Measurements from ENCODE around the gene H2AZ2.

The H2AZ2 gene

GRCh38 chr7:44889086-44889781 lies 41.3 kb upstream of the H2AZ2 start:
- Histone ChIP-seq H3K27me3 (replicated peaks in 2 of 5; ENCODE audit: control insufficient read depth in 4 of 5, insufficient read depth in 5 of 5, low read length in 4 of 5) (no peaks in the 10 kb centered on the region), H3K4me3 (ENCODE audit: control insufficient read depth in 1 of 7, extremely low read depth in 1 of 7, insufficient read depth in 4 of 7, low read depth in 2 of 7, low read length in 6 of 7) (no peak overlapping the region), H3K27ac (ENCODE audit: insufficient read depth in 1 of 2, low read depth in 1 of 2, low read length in 2 of 2, poor library complexity in 1 of 2, severe bottlenecking in 2 of 2) (no peak overlapping the region), H3K4me1 (ENCODE audit: control extremely low read depth in 1 of 4, control insufficient read depth in 4 of 4, insufficient read depth in 4 of 4, low read length in 3 of 4) (peaks cover 4 to 20% (median 17%) of the 10 kb centered on the region in 4 experiments), H3K9me3 (ENCODE audit: control extremely low read depth in 1 of 5, control insufficient read depth in 4 of 5, insufficient read depth in 2 of 5, low read depth in 1 of 5, low read length in 4 of 5) (no peaks in the 10 kb centered on the region), H3K36me3 (ENCODE audit: control insufficient read depth in 4 of 4, insufficient read depth in 4 of 4, low read length in 3 of 4) (no peaks in the 10 kb centered on the region)
- DNase-seq, result no peak
- 86% methylated on average over 2 of the region's 5 CpGs for WGBS (ENCODE audit: insufficient coverage)
- POLR2A ChIA-PET, result no interaction called here
- CTCF ChIA-PET, result interaction anchor here (0.5 kb wide), 1 partner anchor 13 kb away, joined by 3 read pairs; no protein-coding TSS in a partner anchor

DNA sequence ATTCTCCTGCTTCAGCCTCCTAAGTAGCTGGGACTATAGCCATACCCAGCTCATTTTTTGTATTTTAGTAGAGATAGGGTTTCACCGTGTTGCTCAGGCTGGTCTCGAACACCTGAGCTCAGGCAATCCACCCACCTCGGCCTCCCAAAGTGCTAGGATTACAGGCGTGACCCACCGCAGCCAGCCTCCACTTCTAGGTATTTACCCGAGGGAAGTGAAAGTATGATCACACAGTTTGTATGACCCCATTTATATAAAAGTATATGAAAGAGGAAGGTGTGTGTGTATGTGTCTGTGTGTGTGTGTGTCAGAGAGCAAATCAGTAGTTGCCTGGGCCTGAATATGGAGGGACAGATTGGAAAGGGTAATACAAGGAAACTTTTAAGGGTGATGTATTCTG lies 39.4 kb upstream of the H2AZ2 start:
- Histone ChIP-seq H3K4me1 (ENCODE audit: control extremely low read depth in 1 of 4, control insufficient read depth in 4 of 4, insufficient read depth in 4 of 4, low read length in 3 of 4) (peaks cover 17 to 39% (median 29%) of the 10 kb centered on the region in 4 experiments), H3K27ac (ENCODE audit: insufficient read depth in 1 of 2, low read depth in 1 of 2, low read length in 2 of 2, poor library complexity in 1 of 2, severe bottlenecking in 2 of 2) (peak overlapping the region in 1 of 2 experiments; percentile 99), H3K36me3 (ENCODE audit: control insufficient read depth in 4 of 4, insufficient read depth in 4 of 4, low read length in 3 of 4) (peaks cover 2 to 14% (median 6%) of the 10 kb centered on the region in 4 experiments), H3K4me3 (ENCODE audit: control insufficient read depth in 1 of 7, extremely low read depth in 1 of 7, insufficient read depth in 4 of 7, low read depth in 2 of 7, low read length in 6 of 7) (no peak overlapping the region), H3K27me3 (replicated peaks in 2 of 5; ENCODE audit: control insufficient read depth in 4 of 5, insufficient read depth in 5 of 5, low read length in 4 of 5) (no peaks in the 10 kb centered on the region), H3K9me3 (ENCODE audit: control extremely low read depth in 1 of 5, control insufficient read depth in 4 of 5, insufficient read depth in 2 of 5, low read depth in 1 of 5, low read length in 4 of 5) (no peaks in the 10 kb centered on the region)
- ChIA-PET POLR2A (no interaction called here), CTCF (interaction anchor here (1.5 kb wide), 1 partner anchor 37 kb away, joined by 3 read pairs; no protein-coding TSS in a partner anchor)
- peak in 2 of 3 donors; percentile 25 to 46 for DNase-seq
- 100% methylated on average over 5 of the region's 6 CpGs for WGBS (ENCODE audit: insufficient coverage)

DNA sequence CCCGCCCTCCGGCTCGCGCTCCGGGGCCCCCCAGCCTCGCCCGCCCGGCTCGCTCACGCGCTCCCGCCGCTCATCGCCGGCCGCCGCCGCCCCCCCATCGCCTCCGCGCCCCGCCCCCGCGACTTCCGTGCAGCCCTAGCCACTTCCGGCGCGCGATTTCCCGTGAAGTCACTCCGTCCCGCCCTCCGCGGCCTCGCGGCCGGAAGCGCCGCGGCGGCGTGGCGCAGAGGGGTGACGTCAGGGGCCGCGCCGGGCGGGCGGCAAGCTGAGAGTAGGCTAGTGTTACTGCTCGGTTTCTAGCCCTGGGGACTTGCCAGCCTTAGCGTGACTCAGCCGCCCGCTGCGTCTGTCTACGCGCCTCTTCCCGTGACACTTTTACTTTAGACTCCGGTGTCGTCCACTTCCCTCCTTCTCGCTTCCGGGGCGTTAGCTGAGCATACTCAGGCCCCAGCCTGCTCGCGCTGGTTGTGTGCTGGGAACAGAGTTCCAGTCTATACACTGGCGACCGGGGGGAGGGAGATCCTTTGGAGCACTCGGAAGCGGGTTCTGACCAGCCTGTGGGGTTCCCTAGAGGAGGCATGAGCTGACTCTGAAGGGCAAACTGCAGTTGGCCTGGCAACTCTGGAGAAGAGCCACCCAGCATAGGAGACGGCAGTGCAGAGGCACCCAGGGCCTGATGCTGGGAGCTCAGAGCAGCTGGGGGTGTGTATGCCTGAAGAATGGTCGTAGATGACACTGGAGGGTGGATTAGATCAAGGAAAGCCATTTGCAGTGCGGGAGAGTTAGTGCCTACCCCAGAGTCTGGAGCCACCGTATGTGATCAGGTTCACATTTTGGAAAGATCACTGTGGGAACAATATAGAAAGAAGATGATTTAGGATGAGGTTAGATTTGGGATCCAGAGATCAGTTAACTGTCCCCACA lies 37.8 kb upstream of the H2AZ2 start, which contains the start of gene PURB:
TSS of gene PURB (minus strand) at position 137 of the 924 bp plus-strand sequence. CDS start 182 bp downstream, outside the sequence.
- peaks cover 33 to 55% (median 44%) of the 10 kb centered on the region in 4 experiments for H3K4me1 ChIP-seq (ENCODE audit: control extremely low read depth in 1 of 4, control insufficient read depth in 4 of 4, insufficient read depth in 4 of 4, low read length in 3 of 4)
- H3K27me3 ChIP-seq (replicated peaks in 2 of 5; ENCODE audit: control insufficient read depth in 4 of 5, insufficient read depth in 5 of 5, low read length in 4 of 5), result no peaks in the 10 kb centered on the region
- DNase-seq, result peak; percentile 97 to 99 (median 99)
- 2% methylated on average over 68 of the region's 72 CpGs for WGBS (ENCODE audit: insufficient coverage)
- H3K4me3 ChIP-seq (ENCODE audit: control insufficient read depth in 1 of 7, extremely low read depth in 1 of 7, insufficient read depth in 4 of 7, low read depth in 2 of 7, low read length in 6 of 7), result peak within 1 kb of the TSS; percentile 76 to 96 (median 89)
- H3K27ac ChIP-seq (ENCODE audit: insufficient read depth in 1 of 2, low read depth in 1 of 2, low read length in 2 of 2, poor library complexity in 1 of 2, severe bottlenecking in 2 of 2), result peak within 1 kb of the TSS; percentile 97 to 99
- no peaks in the 10 kb centered on the region for H3K9me3 ChIP-seq (ENCODE audit: control extremely low read depth in 1 of 5, control insufficient read depth in 4 of 5, insufficient read depth in 2 of 5, low read depth in 1 of 5, low read length in 4 of 5)
- CTCF ChIA-PET, result interaction anchor here (0.9 to 2.0 kb wide), 11 partner anchors 9 to 92 kb away, joined by 3 to 4 read pairs (median 3); partner anchors contain the start of gene H2AZ2
- POLR2A ChIA-PET, result interaction anchor here (0.6 to 2.7 kb wide), 9 partner anchors 12 to 309 kb away, joined by 3 to 22 read pairs (median 5); partner anchors contain the start of genes H2AZ2 and TBRG4
- H3K36me3 ChIP-seq (ENCODE audit: control insufficient read depth in 4 of 4, insufficient read depth in 4 of 4, low read length in 3 of 4), result peaks cover 2 to 14% (median 6%) of the 10 kb centered on the region in 4 experiments

DNA sequence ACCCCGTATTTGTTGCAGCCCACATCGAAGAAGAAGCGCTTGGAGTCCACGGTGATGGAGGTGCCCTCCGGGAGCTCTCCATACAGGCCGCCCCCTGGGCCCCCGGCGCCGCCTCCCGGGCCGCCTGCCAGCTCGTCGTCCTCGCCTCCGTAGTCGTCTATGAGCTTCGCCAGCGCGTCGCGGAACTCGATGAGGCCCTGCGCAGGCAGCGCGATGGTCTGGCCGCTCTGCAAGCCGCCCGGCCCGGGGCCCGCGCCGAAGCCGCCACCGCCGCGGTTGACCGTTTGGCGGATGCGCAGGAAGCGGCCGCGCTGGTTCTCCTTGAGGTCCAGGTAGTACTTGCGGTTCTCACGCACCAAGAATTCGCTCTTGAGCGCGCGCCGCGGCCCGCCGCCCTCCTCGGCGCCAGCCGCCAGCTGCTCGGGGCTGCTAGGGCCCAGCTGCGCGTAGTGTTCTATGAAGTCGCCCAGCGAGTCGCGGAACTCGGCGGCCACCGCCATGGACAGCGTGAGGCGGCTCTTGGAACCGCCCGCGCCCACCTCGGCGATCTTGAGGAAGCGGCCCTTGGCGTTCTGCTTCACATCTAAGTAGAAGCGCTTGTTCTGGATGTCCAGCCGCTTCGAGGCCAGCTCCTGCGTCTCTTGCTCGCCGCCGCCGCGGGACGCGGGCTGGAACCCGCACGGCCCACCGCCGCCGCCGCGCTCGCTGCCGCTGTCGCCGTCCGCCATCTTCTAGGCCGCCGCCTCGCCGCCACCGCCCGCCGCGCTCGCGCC lies 36.9 kb upstream of the H2AZ2 start:
- peak; percentile 56 to 76 (median 71) for DNase-seq
- Histone ChIP-seq H3K27ac (ENCODE audit: insufficient read depth in 1 of 2, low read depth in 1 of 2, low read length in 2 of 2, poor library complexity in 1 of 2, severe bottlenecking in 2 of 2) (peak overlapping the region; percentile 84 to 94), H3K4me1 (ENCODE audit: control extremely low read depth in 1 of 4, control insufficient read depth in 4 of 4, insufficient read depth in 4 of 4, low read length in 3 of 4) (peaks cover 39 to 64% (median 52%) of the 10 kb centered on the region in 4 experiments), H3K36me3 (ENCODE audit: control insufficient read depth in 4 of 4, insufficient read depth in 4 of 4, low read length in 3 of 4) (peaks cover 4 to 19% (median 6%) of the 10 kb centered on the region in 4 experiments), H3K27me3 (replicated peaks in 2 of 5; ENCODE audit: control insufficient read depth in 4 of 5, insufficient read depth in 5 of 5, low read length in 4 of 5) (no peaks in the 10 kb centered on the region), H3K4me3 (ENCODE audit: control insufficient read depth in 1 of 7, extremely low read depth in 1 of 7, insufficient read depth in 4 of 7, low read depth in 2 of 7, low read length in 6 of 7) (peak overlapping the region; percentile 76 to 96 (median 88)), H3K9me3 (ENCODE audit: control extremely low read depth in 1 of 5, control insufficient read depth in 4 of 5, insufficient read depth in 2 of 5, low read depth in 1 of 5, low read length in 4 of 5) (no peaks in the 10 kb centered on the region)
- CTCF ChIA-PET, result interaction anchor here (1.0 to 2.0 kb wide), 9 partner anchors 9 to 93 kb away, joined by 3 to 6 read pairs (median 3); partner anchors contain the start of gene H2AZ2
- WGBS (ENCODE audit: insufficient coverage), result 0% methylated on average over 106 of the region's 107 CpGs
- POLR2A ChIA-PET, result interaction anchor here (0.7 to 2.7 kb wide), 8 partner anchors 11 to 227 kb away, joined by 3 to 22 read pairs (median 6); partner anchors contain the start of genes H2AZ2 and TBRG4

DNA sequence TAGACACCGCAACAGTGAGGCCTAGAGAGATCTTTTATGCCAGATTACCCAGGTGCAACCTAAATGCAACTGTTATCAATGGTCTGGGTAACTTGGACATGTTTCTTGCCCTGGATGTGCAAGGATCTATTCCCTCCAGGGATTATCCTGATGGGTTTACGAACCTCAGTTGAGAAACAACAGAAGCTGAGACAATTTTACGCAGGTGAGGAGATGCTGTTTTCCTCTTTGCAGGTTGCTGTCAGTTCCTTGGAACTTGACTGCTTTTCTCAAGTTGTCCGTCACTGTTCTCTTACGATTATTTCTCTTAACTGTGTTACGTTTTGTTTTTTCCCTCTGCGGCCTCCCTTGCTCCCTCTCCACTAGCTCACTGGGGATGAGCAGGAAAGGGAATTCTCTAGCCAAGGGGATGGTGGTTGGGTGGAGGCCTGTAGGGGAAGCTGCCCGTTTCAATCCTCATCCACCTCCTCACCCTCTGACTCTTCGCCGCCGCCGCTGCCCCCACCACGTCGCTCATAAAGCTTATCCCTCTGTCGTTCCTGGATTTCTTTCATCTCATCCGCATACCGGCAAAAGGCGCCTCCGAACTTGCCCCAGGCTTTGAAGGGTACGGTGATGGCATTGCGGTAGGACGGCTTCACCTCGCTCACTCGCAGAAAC lies 36.2 kb upstream of the H2AZ2 start:
- DNase-seq, result no peak
- Histone ChIP-seq H3K27me3 (replicated peaks in 2 of 5; ENCODE audit: control insufficient read depth in 4 of 5, insufficient read depth in 5 of 5, low read length in 4 of 5) (no peaks in the 10 kb centered on the region), H3K27ac (ENCODE audit: insufficient read depth in 1 of 2, low read depth in 1 of 2, low read length in 2 of 2, poor library complexity in 1 of 2, severe bottlenecking in 2 of 2) (peak overlapping the region; percentile 84 to 94), H3K4me1 (ENCODE audit: control extremely low read depth in 1 of 4, control insufficient read depth in 4 of 4, insufficient read depth in 4 of 4, low read length in 3 of 4) (peaks cover 40 to 66% (median 56%) of the 10 kb centered on the region in 4 experiments), H3K36me3 (ENCODE audit: control insufficient read depth in 4 of 4, insufficient read depth in 4 of 4, low read length in 3 of 4) (peaks cover 4 to 22% (median 7%) of the 10 kb centered on the region in 4 experiments), H3K4me3 (ENCODE audit: control insufficient read depth in 1 of 7, extremely low read depth in 1 of 7, insufficient read depth in 4 of 7, low read depth in 2 of 7, low read length in 6 of 7) (peak overlapping the region; percentile 76 to 96 (median 88)), H3K9me3 (ENCODE audit: control extremely low read depth in 1 of 5, control insufficient read depth in 4 of 5, insufficient read depth in 2 of 5, low read depth in 1 of 5, low read length in 4 of 5) (no peaks in the 10 kb centered on the region)
- ChIA-PET POLR2A (interaction anchor here (0.8 to 2.7 kb wide), 4 partner anchors 16 to 36 kb away, joined by 3 to 22 read pairs (median 6); partner anchors contain the start of gene H2AZ2), CTCF (interaction anchor here (1.0 to 1.6 kb wide), 3 partner anchors 8 to 27 kb away, joined by 3 to 6 read pairs (median 4); no protein-coding TSS in a partner anchor)
- 45% methylated on average over 9 of the region's 24 CpGs for WGBS (ENCODE audit: insufficient coverage)

All from common myeloid progenitor, CD34-positive (primary cell).